Thoracic aorta (tissue), 2 donors: Measurements from ENCODE around the gene TCHP. TPM values are rescaled to one million over a fixed set of nuclear protein-coding genes. Genes with fewer than 3 reads are reported as not detected.

Experiments
- ATAC-seq: fragments of 150-250 bp; one replicate; pipeline ENCODE4 v1.8.0; 2017; ENCODE audit warnings: low read depth; ENCODE audit not compliant: insufficient number of reproducible peaks, low FRiP score
- DNase-seq: peaks from one replicate; pipeline ENCODE4 v3.0.0-alpha.2; 2020; ENCODE audit warnings: low spot score
- H3K27ac ChIP-seq, 2 donors: fragments of 200-600 bp; sonication (generic); 1 replicate in 1 of 2; 2 replicates in 1 of 2; pipeline ENCODE4 v1.5.1; 2016; ENCODE audit warnings: mild to moderate bottlenecking in 2 of 2, moderate library complexity in 2 of 2
- H3K27me3 ChIP-seq: fragments of 200-600 bp; sonication (generic); replicated peaks from 2 replicates; pipeline ENCODE4 v1.6.0; 2016; ENCODE audit warnings: mild to moderate bottlenecking; ENCODE audit not compliant: insufficient read depth
- H3K36me3 ChIP-seq: fragments of 200-600 bp; sonication (generic); one replicate; pipeline ENCODE4 v1.5.1; 2016
- H3K4me1 ChIP-seq, 2 donors: fragments of 200-600 bp; sonication (generic); 1 replicate in 1 of 2; 2 replicates in 1 of 2; pipeline versions ENCODE4 v1.5.1 to v1.6.0; 2016; ENCODE audit warnings: low read depth in 2 of 2, mild to moderate bottlenecking in 1 of 2; ENCODE audit not compliant: control insufficient read depth in 1 of 2
- H3K4me3 ChIP-seq: fragments of 200-600 bp; sonication (generic); 2 replicates; pipeline ENCODE4 v1.5.1; 2016; ENCODE audit warnings: mild to moderate bottlenecking
- H3K9me3 ChIP-seq: fragments of 200-600 bp; sonication (generic); 2 replicates; pipeline ENCODE4 v1.5.1; 2016
- CTCF ChIP-seq: fragments of 200-600 bp; sonication (generic); IDR thresholded peaks from one replicate; pipeline ENCODE4 v1.5.1; 2019; ENCODE audit warnings: antibody characterized with exemption
- total RNA-seq, 2 donors: library from RNA; depleted of rRNA; stranded (reverse); fragments of >200 nt; gene quantifications; one replicate each; pipeline versions ENCODE4 v1.1.0 to v1.2.3, GENCODE V29; 2016

Gene TCHP
- total RNA-seq, 2 donors from 2014 or later: 13.5 to 36.9 TPM

DNA sequence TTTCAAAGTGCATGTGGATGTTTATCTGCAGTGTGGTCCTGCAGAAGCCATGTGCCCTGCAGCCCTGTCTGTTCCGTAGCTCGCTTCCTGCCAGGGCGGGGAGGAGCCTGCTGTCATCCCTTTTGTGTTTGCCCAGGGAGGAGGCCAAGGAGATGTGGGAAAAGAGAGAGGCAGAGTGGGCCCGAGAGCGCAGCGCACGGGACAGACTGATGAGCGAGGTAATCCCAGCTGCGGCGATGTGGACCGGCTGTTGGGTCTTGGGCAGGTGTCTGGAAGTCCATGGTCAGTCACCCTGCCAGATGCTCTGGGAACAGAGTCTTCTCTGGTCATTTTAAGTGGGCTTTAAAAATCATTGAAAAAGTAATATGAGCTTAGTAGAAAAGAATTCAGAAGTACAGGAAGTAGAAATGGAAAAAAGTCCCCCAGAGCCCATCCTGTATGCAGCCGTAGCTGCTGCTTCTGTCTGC is 12.8 kb downstream of the TCHP start:
- DNase-seq (no peak), ATAC-seq (no peak)
- Histone ChIP-seq H3K27ac (no peak overlapping the region), H3K27me3 (no peaks in the 10 kb centered on the region), H3K4me3 (no peak overlapping the region), H3K9me3 (no peaks in the 10 kb centered on the region), H3K4me1 (no peaks in the 10 kb centered on the region), H3K36me3 (peaks cover 47% of the 10 kb centered on the region)
- TF ChIP-seq CTCF: no peak

GRCh38 chr12:109914461-109914860 is 14.4 kb downstream of the TCHP start:
- DNase-seq (no peak), ATAC-seq (no peak)
- H3K27ac ChIP-seq: no peak overlapping the region
- no peak for TF ChIP-seq CTCF
- no peak overlapping the region for H3K4me3 ChIP-seq
- H3K27me3 ChIP-seq: no peaks in the 10 kb centered on the region
- H3K4me1 ChIP-seq: no peaks in the 10 kb centered on the region
- H3K36me3 ChIP-seq: peaks cover 45% of the 10 kb centered on the region
- no peaks in the 10 kb centered on the region for H3K9me3 ChIP-seq

GRCh38 chr12:109915171-109916040 is 15.3 kb downstream of the TCHP start:
- Histone ChIP-seq H3K36me3 (peaks cover 51% of the 10 kb centered on the region), H3K4me1 (no peaks in the 10 kb centered on the region), H3K27me3 (no peaks in the 10 kb centered on the region), H3K4me3 (no peak overlapping the region), H3K27ac (no peak overlapping the region), H3K9me3 (no peaks in the 10 kb centered on the region)
- ATAC-seq (no peak), DNase-seq (no peak)
- TF ChIP-seq CTCF: no peak

- Histone ChIP-seq H3K27ac (no peak overlapping the region), H3K4me3 (no peak overlapping the region), H3K4me1 (no peaks in the 10 kb centered on the region), H3K36me3 (peaks cover 53% of the 10 kb centered on the region), H3K27me3 (no peaks in the 10 kb centered on the region), H3K9me3 (no peaks in the 10 kb centered on the region)
- no peak for TF ChIP-seq CTCF
- DNase-seq: no peak
- ATAC-seq: no peak
Observed at GRCh38 chr12:109916045-109916444, 16.0 kb downstream of the TCHP start.

- DNase-seq: no peak
- peaks cover 48% of the 10 kb centered on the region for H3K36me3 ChIP-seq
Observed at GRCh38 chr12:109919456-109919855, 19.4 kb downstream of the TCHP start.

More at GRCh38 chr12:109919456-109919855, 19.4 kb downstream of the TCHP start:
- no peak for ATAC-seq
- H3K27me3 ChIP-seq: no peaks in the 10 kb centered on the region
- no peak overlapping the region for H3K27ac ChIP-seq
- no peaks in the 10 kb centered on the region for H3K4me1 ChIP-seq
- H3K9me3 ChIP-seq: no peaks in the 10 kb centered on the region
- no peak overlapping the region for H3K4me3 ChIP-seq
- no peak for TF ChIP-seq CTCF
